GM12801 (cell line): ENCODE measurements around the gene PDLIM7.

Experiments
- CTCF ChIP-seq: IDR thresholded peaks from one replicate; pipeline ENCODE4 v1.5.1; 2011; ENCODE audit warnings: control low read depth; ENCODE audit not compliant: insufficient read length; ENCODE audit errors: extremely low read depth

Gene PDLIM7

GRCh38 chr5:177490311-177490991 lies 7.0 kb downstream of the PDLIM7 start:
- no peak for TF ChIP-seq CTCF

GRCh38 chr5:177489119-177489716 lies 8.2 kb downstream of the PDLIM7 start:
- TF ChIP-seq CTCF: no peak

GRCh38 chr5:177487975-177488374 lies 9.4 kb downstream of the PDLIM7 start:
- TF ChIP-seq CTCF: no peak

- TF ChIP-seq CTCF: no peak
Observed at GRCh38 chr5:177487144-177487543, 10.3 kb downstream of the PDLIM7 start.

GRCh38 chr5:177486256-177486655 lies 11.1 kb downstream of the PDLIM7 start:
- TF ChIP-seq CTCF: no peak

- no peak for TF ChIP-seq CTCF
Observed at GRCh38 chr5:177484902-177485549, 12.4 kb downstream of the PDLIM7 start.

- TF ChIP-seq CTCF: no peak
Observed at GRCh38 chr5:177483994-177484901, 13.2 kb downstream of the PDLIM7 start.
